ENCODE data around the gene TRIP13.
"Not testable (repeated sequence)": the region's sequence is repeated elsewhere in the genome, so short reads cannot be mapped to it uniquely, and the experiment has no call there.

Gene TRIP13

DNA sequence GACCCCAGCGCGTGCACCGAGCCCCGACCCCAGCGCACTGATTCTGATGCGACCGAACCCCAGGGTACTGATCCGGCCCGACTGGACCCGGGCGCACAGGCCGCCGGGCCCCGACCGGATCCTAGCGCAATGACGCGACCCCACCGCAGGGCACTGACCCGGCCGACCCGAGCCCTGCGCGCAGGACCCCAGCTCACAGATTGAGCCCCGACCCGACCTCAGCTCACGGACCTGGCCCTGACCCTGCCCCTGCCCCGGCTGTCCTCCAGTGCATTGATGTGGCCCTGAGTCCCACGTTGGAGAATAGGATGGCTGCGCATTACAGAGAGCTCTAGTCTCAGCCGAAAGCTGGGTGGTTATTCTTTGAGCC lies 438 bp downstream of the TRIP13 start:
- DNase-seq, result no peak

DNA sequence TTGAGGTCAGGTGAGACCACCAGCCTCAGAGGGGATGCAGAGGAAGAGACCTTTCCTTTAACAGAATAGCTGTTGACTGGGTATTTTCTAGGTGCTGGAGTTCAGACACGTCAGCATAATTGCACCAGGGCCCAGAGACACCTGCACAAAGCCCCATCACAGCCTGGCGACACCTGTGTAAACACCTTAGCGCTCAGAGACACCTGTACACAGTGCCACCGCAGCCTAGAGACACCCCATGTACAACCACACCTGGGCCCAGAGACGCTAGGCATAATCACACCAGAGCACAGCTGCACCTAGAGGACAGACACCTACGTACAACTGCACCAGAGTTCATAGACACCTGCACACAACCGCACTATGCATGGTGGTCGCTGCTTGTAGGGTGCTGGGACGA lies 1.0 kb downstream of the TRIP13 start:
- DNase-seq, result no peak

DNA sequence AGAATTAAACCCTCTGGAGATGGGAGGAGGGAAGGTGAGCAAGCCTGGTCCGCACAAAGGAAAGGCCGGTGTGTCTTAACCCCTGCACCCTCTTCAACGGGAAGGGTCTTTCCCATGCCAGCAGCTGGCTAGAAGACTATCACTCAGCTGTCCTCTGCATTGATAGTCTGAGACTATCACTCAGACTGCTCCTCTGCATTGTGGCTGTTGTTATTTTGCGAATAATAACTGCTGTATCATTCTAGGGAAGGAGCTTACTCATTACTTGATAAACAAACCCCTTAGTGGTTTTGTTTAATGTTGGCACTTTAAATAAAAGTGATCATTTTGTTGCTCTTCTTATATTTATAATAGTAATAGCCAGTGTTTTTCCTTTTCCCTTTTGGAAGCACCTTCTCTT lies 8.1 kb downstream of the TRIP13 start:
- DNase-seq, result no peak

DNA sequence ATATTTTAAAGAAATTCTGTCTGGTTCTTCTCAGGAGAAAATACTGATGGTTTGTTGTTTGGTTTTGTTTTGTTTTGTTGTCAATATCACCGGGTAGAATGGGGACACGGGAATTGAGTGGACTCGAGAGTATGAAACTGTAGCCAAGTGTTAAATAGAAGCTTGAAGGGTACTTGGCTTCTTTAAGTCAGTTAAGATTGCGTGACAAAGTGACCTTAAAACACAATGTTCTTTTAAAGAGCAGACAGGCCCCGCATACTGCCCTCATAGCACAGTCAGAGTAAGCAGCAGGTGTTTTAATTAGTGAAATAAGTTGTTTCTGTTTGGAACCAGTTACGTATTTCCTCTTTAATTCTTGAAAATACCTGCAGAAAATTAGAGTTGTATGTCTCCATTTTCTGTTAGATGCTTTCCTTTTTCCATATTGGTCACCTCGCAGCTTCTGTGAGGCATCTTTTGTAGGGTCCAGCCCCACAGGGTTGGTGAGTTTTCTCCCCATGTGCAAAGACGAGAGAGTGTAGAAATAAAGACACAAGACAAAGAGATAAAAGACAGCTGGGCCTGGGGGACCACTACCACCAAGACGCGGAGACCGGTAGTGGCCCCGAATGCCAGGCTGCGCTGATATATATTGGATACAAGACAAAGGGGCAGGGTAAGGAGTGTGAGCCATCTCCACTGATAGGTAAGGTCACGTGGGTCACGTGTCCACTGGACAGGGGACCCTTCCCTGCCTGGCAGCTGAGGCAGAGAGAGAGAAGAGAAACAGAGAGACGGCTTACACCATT lies 9.6 kb downstream of the TRIP13 start:
- no peak for DNase-seq

DNA sequence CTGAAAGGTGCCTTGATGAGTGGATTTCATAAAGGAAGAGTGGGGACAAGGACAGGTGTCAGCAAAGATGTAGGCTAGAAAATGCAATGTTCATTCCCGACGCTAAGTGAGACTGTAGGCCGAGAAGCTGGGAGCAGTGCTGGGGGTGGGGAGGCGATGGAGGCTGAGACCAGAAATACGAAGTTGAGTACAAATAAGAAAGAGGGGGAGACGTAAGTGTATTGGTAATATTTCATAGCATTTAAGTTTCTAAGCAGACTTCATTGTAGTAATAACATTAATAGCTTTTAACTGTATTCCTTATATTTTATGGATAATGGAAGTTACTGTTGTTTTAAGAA lies 11.0 kb downstream of the TRIP13 start:
- no peak for DNase-seq

DNA sequence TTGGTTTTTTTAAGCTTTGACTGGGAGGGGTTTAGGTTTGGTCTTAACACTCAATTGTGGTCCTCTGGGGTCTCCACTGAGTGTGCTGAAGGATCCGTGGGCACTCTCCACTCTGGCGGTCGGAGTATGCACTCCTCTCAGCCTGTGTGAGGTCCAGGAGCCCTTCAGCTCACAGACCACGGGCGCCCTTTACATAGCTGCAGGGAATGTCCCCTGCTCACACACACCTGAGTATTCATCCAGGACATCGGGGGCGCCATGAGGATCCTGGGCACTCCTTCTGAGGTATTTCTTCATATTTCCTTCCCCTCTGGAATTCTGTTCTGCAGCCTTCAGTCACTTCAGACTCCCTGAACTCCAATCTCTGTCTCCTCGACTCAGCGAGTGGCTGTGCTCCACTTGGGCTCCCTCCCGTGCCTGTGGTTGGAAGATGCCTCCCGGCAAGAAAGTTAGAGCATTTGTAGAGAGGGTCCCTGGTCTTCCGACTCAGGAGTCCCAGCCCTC lies 12.5 kb downstream of the TRIP13 start:
- no peak for DNase-seq

DNA sequence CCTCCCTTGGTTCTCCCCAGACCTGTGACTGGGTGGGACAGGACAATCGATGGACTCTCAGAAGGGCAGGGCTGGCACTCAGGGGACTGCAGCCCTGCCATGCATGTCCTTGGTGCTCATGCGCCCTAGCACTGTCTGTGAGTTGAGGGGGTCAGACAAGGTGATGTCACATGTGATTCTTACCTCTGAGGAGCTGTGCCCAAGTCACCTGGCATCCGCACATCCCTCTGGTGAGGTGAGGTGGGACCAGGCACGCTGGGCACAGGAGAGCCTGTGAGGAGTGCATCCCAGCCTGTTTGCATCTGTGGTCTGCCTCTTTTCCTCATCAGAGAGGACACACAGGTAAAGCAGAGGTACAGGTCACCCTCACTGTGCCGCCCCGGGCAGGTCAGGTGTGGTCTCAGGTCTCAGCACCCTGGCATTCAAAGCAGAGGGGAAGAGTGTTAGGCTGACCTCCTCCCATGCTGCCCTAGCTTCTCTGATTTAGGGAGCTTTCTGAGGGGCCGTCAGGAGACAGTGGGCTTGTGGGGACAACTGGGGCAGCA lies 14.8 kb downstream of the TRIP13 start:
- DNase-seq, result no peak

DNA sequence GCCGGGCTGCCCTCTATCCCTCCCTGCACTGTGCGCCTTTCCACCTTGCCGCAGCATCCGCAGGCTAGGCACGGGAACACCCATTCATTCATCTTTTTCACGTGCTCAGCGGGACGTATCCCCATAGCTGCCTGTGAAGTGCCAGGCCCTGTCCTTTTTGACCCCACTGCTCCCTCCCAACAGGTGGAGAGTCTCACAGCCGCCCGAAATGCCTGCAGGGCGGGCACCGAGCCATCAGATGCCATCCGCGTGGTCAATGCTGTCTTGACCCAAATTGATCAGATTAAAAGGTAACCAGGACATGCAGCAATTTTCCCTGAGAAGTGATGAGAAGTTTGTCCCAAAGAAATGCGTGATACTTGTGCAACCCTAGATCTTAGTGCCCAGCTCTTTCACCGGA lies 15.5 kb downstream of the TRIP13 start:
- DNase-seq, result no peak

DNA sequence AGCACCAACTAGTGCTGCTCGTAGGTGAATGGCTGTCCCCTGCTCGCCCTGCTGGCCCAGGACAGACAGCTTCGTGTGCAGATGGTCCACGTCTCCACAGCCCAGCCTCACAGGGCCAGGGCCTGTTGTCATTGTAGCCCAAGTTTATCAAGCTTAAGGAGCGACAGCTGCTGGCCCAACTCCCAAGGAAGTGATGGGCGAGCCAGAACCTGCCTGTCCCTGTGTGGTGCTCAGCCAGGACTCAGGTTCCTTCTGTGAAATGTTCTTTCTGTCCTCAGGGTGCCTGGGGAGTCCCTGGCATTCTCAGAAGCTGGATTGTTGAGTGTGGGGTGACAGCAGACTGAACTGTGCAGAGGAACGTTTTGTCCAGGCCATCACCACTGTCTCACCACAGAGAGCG lies 16.4 kb downstream of the TRIP13 start:
- no peak for DNase-seq

DNA sequence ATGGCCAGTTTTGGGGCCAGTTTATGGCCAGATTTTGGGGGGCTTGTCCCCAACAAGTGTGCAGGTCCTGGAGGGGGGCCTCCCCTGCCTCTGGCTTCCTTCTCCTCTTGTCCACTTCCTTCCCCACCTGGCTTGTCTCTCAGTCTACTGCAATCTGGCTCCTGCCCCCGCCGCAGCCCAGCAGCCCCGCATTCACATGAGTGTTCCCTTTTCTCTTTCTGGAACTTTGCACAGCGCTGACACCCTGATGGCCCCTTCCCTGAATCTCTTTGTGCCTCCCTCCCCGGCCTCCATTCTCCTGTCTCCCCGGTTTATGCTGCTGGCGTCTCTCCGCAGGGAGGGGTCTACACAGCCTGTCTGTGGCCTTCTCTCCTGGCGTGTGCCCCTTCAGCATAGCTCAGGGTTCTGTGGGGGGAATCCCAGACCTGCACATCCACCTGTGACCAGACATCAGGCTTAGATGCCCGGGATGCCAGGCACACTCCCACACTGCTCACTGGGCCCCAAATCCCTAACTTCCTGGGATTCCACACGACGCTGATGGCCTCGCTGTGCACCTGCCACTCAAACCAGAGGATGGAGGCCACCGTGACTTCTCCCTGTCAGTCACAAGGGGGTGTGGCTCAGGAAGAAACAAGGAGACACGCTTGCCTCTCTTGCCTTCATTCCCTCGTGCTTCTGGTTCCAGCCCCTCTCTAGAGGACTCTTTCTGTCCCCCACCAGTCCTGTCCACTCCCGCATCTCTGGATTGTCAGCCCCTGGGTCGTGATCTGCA lies 17.5 kb downstream of the TRIP13 start:
- no peak for DNase-seq

DNA sequence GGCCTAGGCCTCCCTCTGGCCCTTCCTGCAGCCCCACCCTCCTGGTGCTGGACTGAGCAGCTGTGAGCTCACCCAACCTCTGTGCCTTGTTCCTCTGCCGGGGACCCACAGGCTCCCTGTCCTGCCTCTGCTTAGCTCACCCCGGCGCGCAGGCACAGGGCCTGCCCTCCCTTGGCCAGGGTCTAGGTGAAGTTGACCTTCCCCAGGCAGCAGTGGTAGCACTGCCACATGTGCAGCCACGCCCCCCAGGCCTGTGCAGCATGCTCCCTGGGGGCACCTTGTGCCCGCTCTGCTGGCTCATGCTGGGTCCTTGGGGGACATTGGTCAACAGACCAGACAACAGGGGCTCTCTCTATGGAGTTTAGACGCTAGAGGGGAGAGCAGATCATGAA lies 18.1 kb downstream of the TRIP13 start:
- DNase-seq, result no peak

DNA sequence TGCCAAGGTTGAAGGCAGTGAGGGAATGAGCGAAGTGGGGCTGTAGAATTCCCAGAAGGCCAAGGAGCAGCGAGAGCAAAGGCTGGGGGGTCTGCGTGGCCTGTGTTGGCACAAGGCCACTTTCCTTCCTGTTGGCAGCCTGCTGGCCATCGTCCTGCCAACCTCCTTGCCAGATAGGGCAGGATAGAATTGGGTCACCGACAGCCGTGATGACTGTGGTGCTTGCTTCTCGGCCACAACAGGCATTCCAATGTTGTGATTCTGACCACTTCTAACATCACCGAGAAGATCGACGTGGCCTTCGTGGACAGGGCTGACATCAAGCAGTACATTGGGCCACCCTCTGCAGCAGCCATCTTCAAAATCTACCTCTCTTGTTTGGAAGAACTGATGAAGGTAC lies 18.9 kb downstream of the TRIP13 start:
- DNase-seq, result peak; percentile 43

DNA sequence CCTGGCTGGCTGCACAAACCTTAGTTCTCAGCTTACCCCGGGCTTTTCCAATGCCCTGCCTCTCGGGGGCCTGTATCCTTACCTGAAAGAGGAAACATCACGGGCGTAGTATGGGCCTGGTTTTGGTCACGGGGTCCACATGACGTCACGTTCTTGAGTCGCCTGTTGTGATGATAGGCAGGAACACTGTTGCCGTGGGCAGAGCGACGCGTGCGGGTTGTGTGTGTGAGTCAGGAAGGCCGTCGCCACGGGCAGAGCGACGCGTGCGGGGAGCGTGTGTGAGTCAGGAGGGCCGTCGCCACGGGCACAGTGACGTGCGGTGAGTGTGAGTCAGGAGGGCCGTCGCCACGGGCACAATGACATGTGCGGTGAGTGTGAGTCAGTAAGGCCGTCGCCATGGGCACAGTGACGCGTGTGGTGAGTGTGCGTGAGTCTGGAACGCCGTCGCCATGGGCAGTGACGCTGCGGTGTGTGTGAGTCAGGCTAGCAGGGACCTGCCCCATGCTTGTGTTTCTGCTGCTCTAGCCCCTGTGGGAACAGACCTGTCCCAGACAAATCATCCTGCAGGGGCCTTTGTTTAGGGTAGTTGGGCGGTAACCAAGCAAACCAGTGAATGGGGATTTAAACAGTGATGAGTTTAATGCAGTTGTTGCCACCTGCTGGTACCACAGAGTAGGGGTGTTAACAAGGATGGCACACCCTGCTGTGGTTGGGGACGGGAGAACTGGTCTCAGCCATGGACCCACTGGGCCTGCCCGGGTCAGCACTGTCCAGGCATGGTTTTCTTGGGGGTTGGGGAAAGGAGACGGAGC lies 19.8 kb downstream of the TRIP13 start:
- peak; percentile 93 for DNase-seq

DNA sequence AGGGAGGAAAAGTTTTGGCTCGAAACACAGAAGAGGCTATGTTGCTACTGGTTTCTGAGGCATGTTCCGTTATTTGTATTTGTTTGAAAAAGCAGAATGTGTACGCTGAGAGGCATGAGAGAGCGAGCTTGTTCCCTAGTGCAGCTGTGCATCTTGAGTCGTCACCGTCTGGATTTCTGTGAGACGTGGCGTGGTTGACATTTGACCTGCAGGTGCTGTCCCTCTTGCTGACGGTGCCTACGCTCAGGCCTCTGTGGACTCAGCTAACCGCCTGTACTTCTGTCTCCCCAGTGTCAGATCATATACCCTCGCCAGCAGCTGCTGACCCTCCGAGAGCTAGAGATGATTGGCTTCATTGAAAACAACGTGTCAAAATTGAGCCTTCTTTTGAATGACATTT lies 21.5 kb downstream of the TRIP13 start:
- DNase-seq, result no peak

DNA sequence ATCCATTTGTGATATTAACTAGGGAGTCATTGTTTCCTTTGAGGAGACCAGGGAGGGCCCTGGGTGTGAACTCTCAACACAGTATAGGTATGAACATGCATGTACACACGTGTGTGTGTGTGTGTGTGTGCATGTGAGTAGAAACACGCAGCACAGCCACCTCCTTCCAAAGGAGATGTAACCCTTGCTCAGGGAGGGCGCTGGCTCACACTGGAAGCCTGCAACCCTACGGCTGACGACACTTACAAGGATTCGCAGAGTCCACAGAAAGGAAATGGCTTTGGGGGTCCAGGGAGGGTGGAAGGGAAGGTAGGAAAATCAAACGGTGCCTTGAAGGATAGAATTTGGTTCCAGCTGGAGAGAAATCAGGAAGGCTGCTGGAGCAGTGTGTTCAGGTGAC lies 21.9 kb downstream of the TRIP13 start:
- no peak for DNase-seq

DNA sequence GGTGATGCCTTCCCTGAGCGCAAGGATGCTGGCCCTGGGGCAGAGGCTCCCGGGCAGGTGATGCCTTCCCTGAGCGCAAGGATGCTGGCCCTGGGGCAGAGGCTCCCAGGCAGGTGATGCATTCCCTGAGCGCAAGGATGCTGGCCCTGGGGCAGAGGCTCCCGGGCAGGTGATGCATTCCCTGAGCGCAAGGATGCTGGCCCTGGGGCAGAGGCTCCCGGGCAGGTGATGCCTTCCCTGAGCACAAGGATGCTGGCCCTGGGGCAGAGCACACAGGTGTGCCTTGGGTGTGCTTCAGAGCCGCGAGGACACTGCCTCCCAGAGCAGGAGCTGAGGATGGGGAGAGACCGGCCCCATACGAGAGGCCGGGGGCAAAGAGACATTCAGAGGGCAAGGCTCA lies 22.7 kb downstream of the TRIP13 start:
- not testable (repeated sequence) for DNase-seq

DNA sequence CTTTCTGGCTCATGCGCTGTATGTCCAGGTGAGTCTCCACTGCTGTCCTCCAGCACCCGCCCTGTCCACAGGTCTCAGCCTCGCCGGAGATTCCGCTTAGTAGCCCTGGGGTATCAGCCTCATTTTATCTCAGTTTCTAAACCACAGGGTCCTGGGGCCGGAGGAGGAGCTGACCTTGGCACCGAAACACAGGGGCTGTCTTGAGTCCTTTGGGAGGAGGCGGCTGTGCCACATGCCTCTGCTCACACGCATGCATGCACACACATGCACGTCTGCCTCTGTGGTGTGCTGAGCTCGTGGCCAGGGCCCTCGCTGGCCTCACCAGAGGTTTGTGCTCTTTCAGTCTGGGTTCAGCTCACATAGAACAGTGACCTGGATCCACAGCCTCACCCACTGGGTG lies 23.3 kb downstream of the TRIP13 start:
- no peak for DNase-seq

DNA sequence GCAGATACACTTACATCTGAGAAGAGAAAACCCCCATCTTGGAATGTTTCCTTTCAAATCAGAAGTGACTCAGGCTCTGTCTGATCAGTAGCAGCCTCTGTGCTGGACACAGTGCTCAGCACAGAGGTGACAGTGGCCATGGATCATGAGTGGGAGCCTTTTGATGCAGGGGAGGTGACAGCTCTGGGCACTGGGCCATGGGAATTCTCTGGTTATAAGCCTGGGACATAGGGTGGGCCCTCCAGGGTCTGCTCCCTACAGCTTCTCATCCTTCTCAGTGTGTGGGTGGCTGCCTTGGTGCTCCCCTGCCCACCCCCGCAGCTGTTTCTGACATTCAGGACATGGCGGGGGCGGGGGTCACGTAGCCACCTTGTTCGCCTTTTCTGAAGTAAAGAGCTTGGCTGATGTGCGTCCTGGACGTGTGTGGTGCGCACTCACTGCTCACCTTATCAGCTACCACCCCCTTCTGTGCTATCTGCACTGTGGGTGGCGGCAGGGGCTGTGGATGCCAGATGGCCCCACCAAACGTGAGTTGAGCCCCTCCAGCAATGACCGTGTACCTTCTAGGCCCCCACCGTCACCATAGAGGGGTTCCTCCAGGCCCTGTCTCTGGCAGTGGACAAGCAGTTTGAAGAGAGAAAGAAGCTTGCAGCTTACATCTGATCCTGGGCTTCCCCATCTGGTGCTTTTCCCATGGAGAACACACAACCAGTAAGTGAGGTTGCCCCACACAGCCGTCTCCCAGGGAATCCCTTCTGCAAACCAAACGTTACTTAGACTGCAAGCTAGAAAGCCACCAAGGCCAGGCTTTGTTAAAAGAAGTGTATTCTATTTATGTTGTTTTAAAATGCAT lies 24.0 kb downstream of the TRIP13 start:
- DNase-seq, result no peak

DNA sequence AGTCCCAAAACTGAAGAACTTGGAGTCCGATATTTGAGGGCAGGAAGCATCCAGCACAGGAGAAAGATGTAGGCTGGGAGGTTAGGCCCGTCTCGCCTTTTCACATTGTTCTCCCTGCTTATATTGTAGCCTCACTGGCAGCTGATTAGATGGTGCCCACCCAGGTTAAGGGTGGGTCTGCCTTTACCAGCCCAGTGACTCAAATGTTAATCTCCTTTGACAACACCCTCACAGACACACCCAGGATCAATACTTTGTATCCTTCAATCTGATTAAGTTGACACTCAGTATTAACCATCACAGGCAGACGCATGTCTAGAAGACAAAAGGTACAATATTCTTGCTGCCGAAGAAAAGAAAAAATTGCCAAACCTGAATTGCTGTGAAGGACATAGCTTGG lies 26.0 kb downstream of the TRIP13 start:
- not testable (repeated sequence) for DNase-seq

DNA sequence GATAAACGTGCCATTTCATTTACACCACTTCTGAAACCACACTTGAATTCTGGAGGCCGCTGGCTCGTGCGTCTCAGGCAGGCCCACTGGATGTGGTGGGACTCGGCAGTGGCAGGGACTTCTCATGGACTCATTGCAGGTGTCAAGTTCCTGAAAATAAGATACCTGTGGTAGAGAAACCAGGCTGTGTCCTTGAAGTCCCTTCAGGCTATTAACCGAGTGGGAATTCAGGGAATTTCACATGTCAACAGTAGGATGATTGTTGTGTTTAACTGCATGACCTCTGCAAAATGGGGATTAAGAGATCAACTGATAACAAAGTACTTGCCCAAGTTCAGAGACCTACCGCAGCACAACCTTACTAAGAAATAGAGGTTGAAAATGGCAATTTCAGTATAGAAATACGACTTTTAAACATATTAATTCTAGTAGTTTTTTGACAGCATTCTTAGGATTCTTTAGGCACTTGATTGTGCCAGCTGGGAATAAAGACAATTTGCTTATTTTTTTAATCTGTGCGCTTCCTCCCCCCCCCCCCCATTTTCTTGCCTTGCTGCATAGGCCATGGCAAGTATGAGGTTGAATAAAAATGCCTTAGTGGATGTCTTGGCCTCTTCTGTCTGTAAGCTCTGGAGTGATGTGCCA lies 26.8 kb downstream of the TRIP13 start:
- DNase-seq, result no peak

DNA sequence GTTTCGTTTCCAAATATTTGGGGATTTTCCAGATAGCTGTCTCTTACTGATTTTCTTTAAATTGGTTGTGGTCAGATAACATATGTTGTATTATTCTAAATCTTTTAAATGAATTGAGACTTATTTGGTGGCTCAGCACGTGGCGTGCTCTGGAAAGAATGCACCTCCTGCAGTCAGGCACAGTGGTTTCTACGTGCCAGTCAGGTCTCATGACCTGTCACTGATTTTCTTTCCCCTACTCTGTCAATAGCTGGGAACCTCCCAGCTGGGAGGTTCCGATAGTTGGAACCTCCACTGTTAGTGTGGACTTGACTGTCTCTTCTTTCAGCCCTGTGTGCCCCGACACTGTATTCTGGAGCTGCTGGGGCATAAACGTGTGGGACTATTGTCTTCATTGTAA lies 27.6 kb downstream of the TRIP13 start:
- DNase-seq, result no peak

All from fibroblast of skin of right quadriceps (primary cell).